Measurements from ENCODE around the gene ZNF583. TPM values are rescaled to one million over a fixed set of nuclear protein-coding genes. Genes with fewer than 3 reads are reported as not detected.

ZNF583 gene
- polyA plus RNA-seq (2013, experiment 1 of 2), result 3.4 TPM
- polyA plus RNA-seq (2013, experiment 2 of 2), result 3.6 TPM

GRCh38 chr19:56403764-56404704 is at the start of gene ZNF583:
TSS of gene ZNF583 (plus strand) at chr19:56404332. CDS start at chr19:56407115, 2,783 bp downstream.
- peak within 1 kb of the TSS; percentile 58 for H3K4me2 ChIP-seq (ENCODE audit: low read length, poor library complexity, severe bottlenecking)
- H4K91ac ChIP-seq (ENCODE audit: low read length), result peak within 1 kb of the TSS; percentile 94
- peak within 1 kb of the TSS; percentile 93 for H3K9ac ChIP-seq (ENCODE audit: low read length)
- peak within 1 kb of the TSS; percentile 87 for H3K27ac ChIP-seq (ENCODE audit: low read length, poor library complexity, severe bottlenecking)
- H2BK5ac ChIP-seq (ENCODE audit: low read depth, low read length, poor library complexity, severe bottlenecking), result peak within 1 kb of the TSS; percentile 95
- peak within 1 kb of the TSS; percentile 80 to 99 for H3K4me3 ChIP-seq (ENCODE audit: insufficient read depth in 1 of 2, low read depth in 1 of 2, low read length in 2 of 2)
- H2BK15ac ChIP-seq (ENCODE audit: low read depth, poor library complexity, severe bottlenecking), result peak within 1 kb of the TSS; percentile 100
- peak within 1 kb of the TSS; percentile 73 for H2BK120ac ChIP-seq (ENCODE audit: low read depth, low read length)
- H3K79me1 ChIP-seq (replicated peaks; ENCODE audit: low read length, poor library complexity, severe bottlenecking), result peaks cover 20% of the 10 kb centered on the region
- no peak within 1 kb of the TSS for H3K23ac ChIP-seq (ENCODE audit: low read length in 2 of 2)
- H2AFZ ChIP-seq (ENCODE audit: low read depth, low read length), result peak within 1 kb of the TSS; percentile 94
- peak within 1 kb of the TSS in 1 of 2 experiments; percentile 91 for H3K14ac ChIP-seq (ENCODE audit: low read length in 2 of 2)
- H4K8ac ChIP-seq (ENCODE audit: low read length), result peak within 1 kb of the TSS; percentile 99
- peaks cover 7% of the 10 kb centered on the region for H3K4me1 ChIP-seq (ENCODE audit: control insufficient read depth, insufficient read depth, low read depth, low read length)
- peaks cover 54% of the 10 kb centered on the region for H3K9me3 ChIP-seq (ENCODE audit: control insufficient read depth, low read length)
- peak within 1 kb of the TSS in 1 of 2 experiments; percentile 87 for H3K4ac ChIP-seq (ENCODE audit: low read depth in 1 of 2, low read length in 2 of 2)
- H2AK5ac ChIP-seq (ENCODE audit: low read length, severe bottlenecking), result peak within 1 kb of the TSS; percentile 23
- under 1% methylated on average over 62 of the region's 70 CpGs for WGBS
- peak within 1 kb of the TSS in 1 of 2 experiments; percentile 80 for H2BK12ac ChIP-seq (ENCODE audit: low read length in 2 of 2)
- peak; percentile 95 for DNase-seq
- H3K18ac ChIP-seq (ENCODE audit: low read depth in 1 of 2, low read length in 2 of 2), result peak within 1 kb of the TSS; percentile 94 to 95
- H3K36me3 ChIP-seq (ENCODE audit: control insufficient read depth in 1 of 2, insufficient read depth in 2 of 2, low read depth in 1 of 2, low read length in 2 of 2), result peaks cover 10 to 35% of the 10 kb centered on the region in 2 experiments
- H3K27me3 ChIP-seq (ENCODE audit: control insufficient read depth in 1 of 2, insufficient read depth in 1 of 2, low read length in 2 of 2), result no peaks in the 10 kb centered on the region

GRCh38 chr19:56355517-56355916 is 48.6 kb upstream of the ZNF583 start:
- Histone ChIP-seq H2BK12ac (ENCODE audit: low read length in 2 of 2) (no peak overlapping the region), H3K18ac (ENCODE audit: low read depth in 1 of 2, low read length in 2 of 2) (no peak overlapping the region), H2BK120ac (ENCODE audit: low read depth, low read length) (no peak overlapping the region), H4K8ac (ENCODE audit: low read length) (no peak overlapping the region), H2AK5ac (ENCODE audit: low read length, severe bottlenecking) (no peak overlapping the region), H4K91ac (ENCODE audit: low read length) (no peak overlapping the region), H3K4me1 (ENCODE audit: control insufficient read depth, insufficient read depth, low read depth, low read length) (no peaks in the 10 kb centered on the region), H3K36me3 (ENCODE audit: control insufficient read depth in 1 of 2, insufficient read depth in 2 of 2, low read depth in 1 of 2, low read length in 2 of 2) (no peaks in the 10 kb centered on the region), H3K14ac (ENCODE audit: low read length in 2 of 2) (no peak overlapping the region), H3K4me2 (ENCODE audit: low read length, poor library complexity, severe bottlenecking) (no peak overlapping the region), H2AFZ (ENCODE audit: low read depth, low read length) (no peak overlapping the region), H3K4me3 (ENCODE audit: insufficient read depth in 1 of 2, low read depth in 1 of 2, low read length in 2 of 2) (no peak overlapping the region), H3K9ac (ENCODE audit: low read length) (no peak overlapping the region), H3K79me1 (replicated peaks; ENCODE audit: low read length, poor library complexity, severe bottlenecking) (no peaks in the 10 kb centered on the region), H2BK15ac (ENCODE audit: low read depth, poor library complexity, severe bottlenecking) (no peak overlapping the region), H3K9me3 (ENCODE audit: control insufficient read depth, low read length) (peaks cover 17% of the 10 kb centered on the region), H3K23ac (ENCODE audit: low read length in 2 of 2) (no peak overlapping the region), H3K27me3 (ENCODE audit: control insufficient read depth in 1 of 2, insufficient read depth in 1 of 2, low read length in 2 of 2) (no peaks in the 10 kb centered on the region), H3K27ac (ENCODE audit: low read length, poor library complexity, severe bottlenecking) (no peak overlapping the region), H2BK5ac (ENCODE audit: low read depth, low read length, poor library complexity, severe bottlenecking) (no peak overlapping the region), H3K4ac (ENCODE audit: low read depth in 1 of 2, low read length in 2 of 2) (no peak overlapping the region)
- DNase-seq, result no peak
- WGBS, result no CpG with 5 or more reads among the region's 1 CpG

GRCh38 chr19:56356944-56357343 is 47.2 kb upstream of the ZNF583 start:
- Histone ChIP-seq H2AFZ (ENCODE audit: low read depth, low read length) (no peak overlapping the region), H3K27ac (ENCODE audit: low read length, poor library complexity, severe bottlenecking) (no peak overlapping the region), H2BK12ac (ENCODE audit: low read length in 2 of 2) (no peak overlapping the region)

DNA sequence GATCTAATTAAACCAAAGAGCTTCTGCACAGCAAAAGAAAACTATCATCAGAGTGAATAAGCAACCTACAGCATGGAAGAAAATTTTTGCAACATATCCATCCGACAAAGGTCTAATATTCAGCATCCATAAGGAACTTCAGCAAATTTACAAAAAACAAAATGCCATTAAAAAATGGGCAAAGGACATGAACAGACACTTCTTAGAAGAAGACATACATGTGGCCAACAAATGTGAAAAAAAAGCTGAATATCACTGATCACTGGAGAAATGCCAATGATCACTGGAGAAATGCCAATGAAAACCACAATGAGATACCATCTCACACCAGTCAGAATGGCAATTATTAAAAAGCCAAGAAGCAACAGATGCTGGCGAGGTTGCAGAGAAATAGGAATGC is 43.3 kb upstream of the ZNF583 start:
- no peak overlapping the region for H3K4ac ChIP-seq (ENCODE audit: low read depth in 1 of 2, low read length in 2 of 2)
- H2BK12ac ChIP-seq (ENCODE audit: low read length in 2 of 2), result no peak overlapping the region
- no peak overlapping the region for H2BK120ac ChIP-seq (ENCODE audit: low read depth, low read length)
- DNase-seq, result no peak
- H3K27me3 ChIP-seq (ENCODE audit: control insufficient read depth in 1 of 2, insufficient read depth in 1 of 2, low read length in 2 of 2), result no peaks in the 10 kb centered on the region
- H3K27ac ChIP-seq (ENCODE audit: low read length, poor library complexity, severe bottlenecking), result no peak overlapping the region
- H3K36me3 ChIP-seq (ENCODE audit: control insufficient read depth in 1 of 2, insufficient read depth in 2 of 2, low read depth in 1 of 2, low read length in 2 of 2), result no peaks in the 10 kb centered on the region
- no peak overlapping the region for H2AFZ ChIP-seq (ENCODE audit: low read depth, low read length)
- no peak overlapping the region for H3K4me3 ChIP-seq (ENCODE audit: insufficient read depth in 1 of 2, low read depth in 1 of 2, low read length in 2 of 2)
- H3K18ac ChIP-seq (ENCODE audit: low read depth in 1 of 2, low read length in 2 of 2), result no peak overlapping the region
- H2BK15ac ChIP-seq (ENCODE audit: low read depth, poor library complexity, severe bottlenecking), result no peak overlapping the region
- WGBS, result 100% methylated on average over 2 of the region's 2 CpGs
- peaks cover 48% of the 10 kb centered on the region for H3K9me3 ChIP-seq (ENCODE audit: control insufficient read depth, low read length)
- H3K79me1 ChIP-seq (replicated peaks; ENCODE audit: low read length, poor library complexity, severe bottlenecking), result no peaks in the 10 kb centered on the region
- H3K4me2 ChIP-seq (ENCODE audit: low read length, poor library complexity, severe bottlenecking), result no peak overlapping the region
- no peak overlapping the region for H2BK5ac ChIP-seq (ENCODE audit: low read depth, low read length, poor library complexity, severe bottlenecking)
- H2AK5ac ChIP-seq (ENCODE audit: low read length, severe bottlenecking), result no peak overlapping the region
- no peak overlapping the region for H3K9ac ChIP-seq (ENCODE audit: low read length)
- no peak overlapping the region for H3K14ac ChIP-seq (ENCODE audit: low read length in 2 of 2)
- H4K91ac ChIP-seq (ENCODE audit: low read length), result no peak overlapping the region
- no peaks in the 10 kb centered on the region for H3K4me1 ChIP-seq (ENCODE audit: control insufficient read depth, insufficient read depth, low read depth, low read length)
- H4K8ac ChIP-seq (ENCODE audit: low read length), result no peak overlapping the region
- no peak overlapping the region for H3K23ac ChIP-seq (ENCODE audit: low read length in 2 of 2)

More at GRCh38 chr19:56356944-56357343, 47.2 kb upstream of the ZNF583 start:
- no peak overlapping the region for H3K23ac ChIP-seq (ENCODE audit: low read length in 2 of 2)
- no peak overlapping the region for H2BK120ac ChIP-seq (ENCODE audit: low read depth, low read length)
- no peak overlapping the region for H3K14ac ChIP-seq (ENCODE audit: low read length in 2 of 2)
- H3K4ac ChIP-seq (ENCODE audit: low read depth in 1 of 2, low read length in 2 of 2), result no peak overlapping the region
- H3K9me3 ChIP-seq (ENCODE audit: control insufficient read depth, low read length), result peaks cover 26% of the 10 kb centered on the region
- H4K91ac ChIP-seq (ENCODE audit: low read length), result no peak overlapping the region
- H2AK5ac ChIP-seq (ENCODE audit: low read length, severe bottlenecking), result no peak overlapping the region
- H2BK5ac ChIP-seq (ENCODE audit: low read depth, low read length, poor library complexity, severe bottlenecking), result no peak overlapping the region
- H3K79me1 ChIP-seq (replicated peaks; ENCODE audit: low read length, poor library complexity, severe bottlenecking), result no peaks in the 10 kb centered on the region
- H4K8ac ChIP-seq (ENCODE audit: low read length), result no peak overlapping the region
- DNase-seq, result no peak
- no peaks in the 10 kb centered on the region for H3K4me1 ChIP-seq (ENCODE audit: control insufficient read depth, insufficient read depth, low read depth, low read length)
- no peak overlapping the region for H3K9ac ChIP-seq (ENCODE audit: low read length)
- no peak overlapping the region for H2BK15ac ChIP-seq (ENCODE audit: low read depth, poor library complexity, severe bottlenecking)
- H3K36me3 ChIP-seq (ENCODE audit: control insufficient read depth in 1 of 2, insufficient read depth in 2 of 2, low read depth in 1 of 2, low read length in 2 of 2), result no peaks in the 10 kb centered on the region
- H3K18ac ChIP-seq (ENCODE audit: low read depth in 1 of 2, low read length in 2 of 2), result no peak overlapping the region
- H3K4me3 ChIP-seq (ENCODE audit: insufficient read depth in 1 of 2, low read depth in 1 of 2, low read length in 2 of 2), result no peak overlapping the region
- WGBS, result 39% methylated on average over 2 of the region's 2 CpGs
- no peaks in the 10 kb centered on the region for H3K27me3 ChIP-seq (ENCODE audit: control insufficient read depth in 1 of 2, insufficient read depth in 1 of 2, low read length in 2 of 2)
- no peak overlapping the region for H3K4me2 ChIP-seq (ENCODE audit: low read length, poor library complexity, severe bottlenecking)

All from mesenchymal stem cell (in vitro differentiated cells and primary cell).